ENCODE measurements around the gene HPS5. TPM values are rescaled to one million over a fixed set of nuclear protein-coding genes. Genes with fewer than 3 reads are reported as not detected.

Gene HPS5
- polyA plus RNA-seq, 1 donor (not counting 4 experiments of a cell fraction or from before 2014, with no cell fraction given), result 20.9 TPM

- Histone ChIP-seq H3K27me3 (ENCODE audit: control insufficient read depth, extremely low read depth, insufficient read depth, low read length) (no peaks in the 10 kb centered on the region), H3K4me1 (ENCODE audit: control insufficient read depth, extremely low read depth, insufficient read depth, low read length) (no peaks in the 10 kb centered on the region), H3K4me2 (ENCODE audit: control insufficient read depth, extremely low read depth, insufficient read depth, low read depth, low read length) (no peak overlapping the region), H3K27ac (ENCODE audit: control insufficient read depth, insufficient read depth, low read length) (no peak overlapping the region), H3K9ac (ENCODE audit: control insufficient read depth, extremely low read depth, insufficient read depth, low read length) (no peak overlapping the region), H3K36me3 (ENCODE audit: control insufficient read depth in 2 of 2, extremely low read depth in 1 of 2, insufficient read depth in 2 of 2, low read length in 2 of 2) (peaks cover 20 to 35% of the 10 kb centered on the region in 2 experiments), H3K9me1 (ENCODE audit: control insufficient read depth, extremely low read depth, insufficient read depth, low read length) (no peaks in the 10 kb centered on the region), H3K9me3 (ENCODE audit: control insufficient read depth, low read depth, low read length) (no peaks in the 10 kb centered on the region), H2AFZ (ENCODE audit: control insufficient read depth, low read length) (no peak overlapping the region), H3K4me3 (ENCODE audit: control insufficient read depth in 2 of 3, extremely low read depth in 1 of 3, insufficient read depth in 2 of 3, low read depth in 1 of 3, low read length in 3 of 3) (no peak overlapping the region), H3K79me2 (ENCODE audit: control insufficient read depth, insufficient read depth, low read length) (no peaks in the 10 kb centered on the region), H4K20me1 (ENCODE audit: control insufficient read depth, extremely low read depth, insufficient read depth, low read length) (no peaks in the 10 kb centered on the region)
- dilution Hi-C loops (cut with MboI; ENCODE audit: extremely low pct_ligation_motif_present, low sequenced_read_pairs), result no loop called here
- FAIRE-seq (no peak), DNase-seq (ENCODE audit: low read depth, low spot score) (no peak)
- TF ChIP-seq EZH2 (IDR thresholded peaks at IDR 0.05; ENCODE audit: low read length) (no peak), CTCF (optimal IDR thresholded peaks at IDR 0.05 in 1 of 3, IDR thresholded peaks at IDR 0.05 in 1 of 3, conservative IDR thresholded peaks at IDR 0.05 in 1 of 3; ENCODE audit: extremely low read depth in 1 of 3, insufficient read depth in 2 of 3, low read length in 3 of 3) (no peak)
Measured at GRCh38 chr11:18364495-18365073, 42.6 kb upstream of the HPS5 start.

GRCh38 chr11:18361154-18361553, 39.2 kb upstream of the HPS5 start:
- TF ChIP-seq CTCF (optimal IDR thresholded peaks at IDR 0.05 in 1 of 3, IDR thresholded peaks at IDR 0.05 in 1 of 3, conservative IDR thresholded peaks at IDR 0.05 in 1 of 3; ENCODE audit: extremely low read depth in 1 of 3, insufficient read depth in 2 of 3, low read length in 3 of 3) (no peak), EZH2 (IDR thresholded peaks at IDR 0.05; ENCODE audit: low read length) (no peak)
- Histone ChIP-seq H3K79me2 (ENCODE audit: control insufficient read depth, insufficient read depth, low read length) (no peaks in the 10 kb centered on the region), H3K9ac (ENCODE audit: control insufficient read depth, extremely low read depth, insufficient read depth, low read length) (no peak overlapping the region)

More at GRCh38 chr11:18361154-18361553, 39.2 kb upstream of the HPS5 start:
- no peaks in the 10 kb centered on the region for H4K20me1 ChIP-seq (ENCODE audit: control insufficient read depth, extremely low read depth, insufficient read depth, low read length)
- H3K27me3 ChIP-seq (ENCODE audit: control insufficient read depth, extremely low read depth, insufficient read depth, low read length), result no peaks in the 10 kb centered on the region
- H3K9me3 ChIP-seq (ENCODE audit: control insufficient read depth, low read depth, low read length), result no peaks in the 10 kb centered on the region
- H2AFZ ChIP-seq (ENCODE audit: control insufficient read depth, low read length), result no peak overlapping the region
- H3K9me1 ChIP-seq (ENCODE audit: control insufficient read depth, extremely low read depth, insufficient read depth, low read length), result no peaks in the 10 kb centered on the region
- H3K36me3 ChIP-seq (ENCODE audit: control insufficient read depth in 2 of 2, extremely low read depth in 1 of 2, insufficient read depth in 2 of 2, low read length in 2 of 2), result peaks cover 23 to 49% of the 10 kb centered on the region in 2 experiments
- FAIRE-seq (no peak), DNase-seq (ENCODE audit: low read depth, low spot score) (no peak)
- no peak overlapping the region for H3K4me3 ChIP-seq (ENCODE audit: control insufficient read depth in 2 of 3, extremely low read depth in 1 of 3, insufficient read depth in 2 of 3, low read depth in 1 of 3, low read length in 3 of 3)
- dilution Hi-C loops (cut with MboI; ENCODE audit: extremely low pct_ligation_motif_present, low sequenced_read_pairs), result no loop called here
- H3K4me1 ChIP-seq (ENCODE audit: control insufficient read depth, extremely low read depth, insufficient read depth, low read length), result no peaks in the 10 kb centered on the region
- no peak overlapping the region for H3K4me2 ChIP-seq (ENCODE audit: control insufficient read depth, extremely low read depth, insufficient read depth, low read depth, low read length)
- no peak overlapping the region for H3K27ac ChIP-seq (ENCODE audit: control insufficient read depth, insufficient read depth, low read length)
